SK-N-MC (cell line): ENCODE data around the gene RFX8.

Experiments used
- DNase-seq: peaks from one replicate; pipeline ENCODE4 v3.0.0-alpha.2; 2011; ENCODE audit warnings: low read depth, low spot score
- H3K27ac ChIP-seq: fragments of 200-600 bp; sonication (generic); 2 replicates; pipeline ENCODE4 v1.5.1; 2016; ENCODE audit warnings: mixed run types
- H3K36me3 ChIP-seq: fragments of 200-600 bp; sonication (generic); 2 replicates; pipeline ENCODE4 v1.6.1; 2017; ENCODE audit warnings: antibody characterized with exemption, low read length, mixed read lengths; ENCODE audit not compliant: insufficient read depth
- H3K4me3 ChIP-seq: fragments of 200-600 bp; sonication (generic); 2 replicates; pipeline ENCODE4 v1.5.1; 2016
- H3K9ac ChIP-seq: fragments of 200-600 bp; sonication (generic); 2 replicates; pipeline ENCODE4 v1.8.0; 2017; ENCODE audit warnings: mixed run types, mixed read lengths; ENCODE audit not compliant: insufficient read length
- H3K9me3 ChIP-seq: fragments of 200-600 bp; sonication (generic); 2 replicates; pipeline ENCODE4 v1.6.1; 2017; ENCODE audit warnings: low read depth, mild to moderate bottlenecking, antibody characterized with exemption, low read length, moderate library complexity, mixed read lengths
- EZH2 ChIP-seq: fragments of 200-600 bp; sonication (generic); IDR thresholded peaks from one replicate; pipeline ENCODE4 v1.6.1; 2017; ENCODE audit warnings: antibody characterized with exemption
- FOXP2 ChIP-seq: optimal IDR thresholded peaks from 2 replicates; pipeline ENCODE3; 2011; ENCODE audit warnings: mild to moderate bottlenecking, moderate library complexity; ENCODE audit not compliant: insufficient read depth; ENCODE audit errors: extremely low read length, control extremely low read depth
- POLR2AphosphoS5 ChIP-seq: IDR thresholded peaks from 2 replicates; pipeline ENCODE4 v1.6.1; 2012; ENCODE audit warnings: mild to moderate bottlenecking, low read depth, low read length, borderline replicate concordance

Gene RFX8

DNA sequence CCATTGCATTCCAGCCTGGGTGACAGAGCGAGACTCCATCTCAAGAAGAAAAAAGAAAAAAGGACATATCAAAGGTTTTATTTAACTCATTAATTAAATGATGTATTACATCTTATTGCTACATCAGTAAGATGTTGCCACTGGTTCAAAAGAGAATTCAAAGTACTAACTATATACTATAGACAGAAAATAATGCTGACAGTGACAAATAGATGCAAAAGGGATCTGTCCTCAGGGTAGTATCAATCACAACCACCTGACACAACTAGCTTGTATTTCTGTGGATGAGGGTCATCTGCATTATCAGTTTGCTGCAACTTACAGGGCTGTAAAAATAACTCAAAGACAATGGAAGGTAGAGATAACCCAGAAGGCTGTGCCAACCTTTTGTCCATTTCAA, 71.2 kb downstream of the RFX8 start:
- Histone ChIP-seq H3K36me3 (no peaks in the 10 kb centered on the region), H3K9me3 (no peaks in the 10 kb centered on the region), H3K27ac (no peak overlapping the region), H3K9ac (no peak overlapping the region), H3K4me3 (no peak overlapping the region)
- DNase-seq = no peak
- TF ChIP-seq EZH2 (no peak), POLR2AphosphoS5 (no peak), FOXP2 (no peak)

DNA sequence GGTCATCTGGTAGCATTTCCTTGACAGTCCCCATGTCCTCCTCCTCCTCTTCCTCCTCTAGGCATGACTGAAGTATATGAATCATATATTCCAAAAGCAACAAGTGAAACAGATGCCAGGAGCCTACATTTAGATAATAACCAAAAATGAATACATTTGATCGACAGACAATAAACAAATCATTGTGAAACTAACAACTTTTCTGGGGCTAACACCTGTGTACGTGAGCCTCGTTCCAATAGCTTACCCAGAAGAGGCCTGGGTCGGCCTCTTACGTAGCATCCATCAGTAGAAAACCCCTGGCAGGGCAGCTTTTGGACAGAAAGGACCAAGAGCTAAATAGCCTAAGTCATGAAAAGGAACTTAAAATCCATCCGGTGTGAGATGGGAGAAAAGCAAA, 72.3 kb downstream of the RFX8 start:
- Histone ChIP-seq H3K9me3 (no peaks in the 10 kb centered on the region), H3K9ac (no peak overlapping the region), H3K4me3 (no peak overlapping the region), H3K27ac (no peak overlapping the region), H3K36me3 (no peaks in the 10 kb centered on the region)
- TF ChIP-seq FOXP2 = no peak
- TF ChIP-seq EZH2 = no peak
- TF ChIP-seq POLR2AphosphoS5 = no peak
- DNase-seq = no peak

GRCh38 chr2:101401906-101402305, 73.0 kb downstream of the RFX8 start:
- no peak overlapping the region for H3K27ac ChIP-seq
- no peak overlapping the region for H3K4me3 ChIP-seq
- H3K9ac ChIP-seq = no peak overlapping the region

GRCh38 chr2:101401326-101401665, 73.6 kb downstream of the RFX8 start:
- H3K27ac ChIP-seq = no peak overlapping the region
- H3K9me3 ChIP-seq = no peaks in the 10 kb centered on the region
- no peak for DNase-seq
- no peak overlapping the region for H3K9ac ChIP-seq
- H3K36me3 ChIP-seq = no peaks in the 10 kb centered on the region
- no peak for TF ChIP-seq FOXP2
- TF ChIP-seq POLR2AphosphoS5 = no peak
- TF ChIP-seq EZH2 = no peak
- no peak overlapping the region for H3K4me3 ChIP-seq

More at GRCh38 chr2:101401906-101402305, 73.0 kb downstream of the RFX8 start:
- TF ChIP-seq EZH2 (no peak), FOXP2 (no peak), POLR2AphosphoS5 (no peak)
- H3K9me3 ChIP-seq = no peaks in the 10 kb centered on the region
- DNase-seq = no peak
- H3K36me3 ChIP-seq = no peaks in the 10 kb centered on the region

GRCh38 chr2:101400506-101401325, 74.2 kb downstream of the RFX8 start:
- no peak for DNase-seq
- Histone ChIP-seq H3K4me3 (no peak overlapping the region), H3K27ac (no peak overlapping the region), H3K9ac (no peak overlapping the region), H3K9me3 (no peaks in the 10 kb centered on the region), H3K36me3 (no peaks in the 10 kb centered on the region)
- TF ChIP-seq POLR2AphosphoS5 = no peak
- no peak for TF ChIP-seq FOXP2
- TF ChIP-seq EZH2 = no peak

DNA sequence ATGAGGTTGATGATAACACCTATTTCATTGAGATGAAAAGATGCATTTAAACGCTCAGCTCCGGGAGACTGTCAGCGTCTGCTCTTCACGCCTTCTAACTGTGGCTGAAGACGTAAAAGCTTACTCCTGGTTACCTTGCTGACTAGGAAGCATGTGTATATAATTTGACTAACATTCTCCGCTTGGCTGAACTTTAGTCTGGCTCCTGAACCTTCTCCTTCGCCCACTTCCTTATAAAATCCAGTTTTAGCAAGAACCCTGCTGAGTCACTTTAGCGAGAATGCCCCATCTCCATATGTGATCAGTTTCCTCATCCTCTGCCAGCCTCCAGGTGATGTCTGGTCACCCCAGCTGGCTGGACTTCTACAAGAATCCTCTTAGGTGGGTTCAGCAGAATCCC, 74.9 kb downstream of the RFX8 start:
- Histone ChIP-seq H3K36me3 (no peaks in the 10 kb centered on the region), H3K9me3 (no peaks in the 10 kb centered on the region), H3K9ac (no peak overlapping the region), H3K4me3 (no peak overlapping the region), H3K27ac (no peak overlapping the region)
- no peak for DNase-seq
- TF ChIP-seq POLR2AphosphoS5 (no peak), EZH2 (no peak), FOXP2 (no peak)

- Histone ChIP-seq H3K9me3 (no peaks in the 10 kb centered on the region), H3K9ac (no peak overlapping the region), H3K4me3 (no peak overlapping the region), H3K36me3 (no peaks in the 10 kb centered on the region), H3K27ac (no peak overlapping the region)
- TF ChIP-seq EZH2 = no peak
- TF ChIP-seq FOXP2 = no peak
- no peak for TF ChIP-seq POLR2AphosphoS5
- DNase-seq = no peak
Measured at GRCh38 chr2:101399021-101399799, 75.7 kb downstream of the RFX8 start.

GRCh38 chr2:101398116-101398821, 76.6 kb downstream of the RFX8 start:
- no peak overlapping the region for H3K27ac ChIP-seq
- DNase-seq = no peak
- H3K9ac ChIP-seq = no peak overlapping the region
- H3K4me3 ChIP-seq = no peak overlapping the region
- H3K36me3 ChIP-seq = no peaks in the 10 kb centered on the region
- no peaks in the 10 kb centered on the region for H3K9me3 ChIP-seq
- no peak for TF ChIP-seq FOXP2
- no peak for TF ChIP-seq EZH2
- no peak for TF ChIP-seq POLR2AphosphoS5
